K562 (cell line): ENCODE data around the gene CSRP2.

Experiments used
- ARID1B ChIP-seq: fragments of 450-650 bp; IDR thresholded peaks from 2 replicates; pipeline ENCODE4 v1.6.1; 2016; ENCODE audit warnings: antibody characterized with exemption, mild to moderate bottlenecking, inconsistent platforms
- ATF3 ChIP-seq, 2 experiments: fragments of 450-650 bp in 1 of 2; sonication (generic) in 1 of 2; formaldehyde crosslinking in 1 of 2; IDR thresholded peaks in 1 of 2; conservative IDR thresholded peaks in 1 of 2; 2 replicates each; pipeline versions ENCODE4 v1.6.1 to v1.8.1; 2016 to 2023; ENCODE audit warnings: mild to moderate bottlenecking in 2 of 2, moderate library complexity in 2 of 2, inconsistent platforms in 1 of 2, missing genetic modification reagents in 1 of 2
- THAP7 ChIP-seq: fragments of 250-450 bp; sonication (Bioruptor Pico); IDR thresholded peaks from 2 replicates; pipeline ENCODE4 v1.5.0; 2021
- ZNF717 ChIP-seq: fragments of 250-450 bp; sonication (Bioruptor Pico); IDR thresholded peaks from 2 replicates; pipeline ENCODE4 v1.5.0; 2021

DNA sequence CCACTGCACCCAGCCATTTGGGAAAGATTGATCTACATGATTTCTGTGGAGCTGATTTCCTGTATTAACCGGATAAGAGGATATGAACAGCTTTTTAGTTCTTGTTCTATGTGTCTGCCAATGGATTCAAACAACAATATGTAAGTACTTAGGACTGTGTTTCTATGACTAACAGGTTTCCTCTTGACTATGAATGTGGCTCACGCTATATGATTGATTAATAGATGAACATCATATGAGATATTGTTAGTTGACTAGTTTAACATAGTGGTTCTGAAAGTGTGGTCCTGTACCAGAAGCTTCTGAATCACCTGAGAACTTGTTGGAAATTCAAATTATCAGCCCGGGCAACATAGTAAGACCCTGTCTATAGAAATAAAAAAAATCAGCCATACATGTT, 12.8 kb upstream of the CSRP2 start:
- TF ChIP-seq THAP7 (CRISPR knock-in tag): no peak
- TF ChIP-seq ATF3 (IDR thresholded peaks at IDR 0.05): no peak
- TF ChIP-seq ATF3 (CRISPR knock-in tag; conservative IDR thresholded peaks at IDR 0.05): no peak
- TF ChIP-seq ZNF717: no peak
- TF ChIP-seq ARID1B: no peak
